ENCODE data around the gene TUT7.

DNA sequence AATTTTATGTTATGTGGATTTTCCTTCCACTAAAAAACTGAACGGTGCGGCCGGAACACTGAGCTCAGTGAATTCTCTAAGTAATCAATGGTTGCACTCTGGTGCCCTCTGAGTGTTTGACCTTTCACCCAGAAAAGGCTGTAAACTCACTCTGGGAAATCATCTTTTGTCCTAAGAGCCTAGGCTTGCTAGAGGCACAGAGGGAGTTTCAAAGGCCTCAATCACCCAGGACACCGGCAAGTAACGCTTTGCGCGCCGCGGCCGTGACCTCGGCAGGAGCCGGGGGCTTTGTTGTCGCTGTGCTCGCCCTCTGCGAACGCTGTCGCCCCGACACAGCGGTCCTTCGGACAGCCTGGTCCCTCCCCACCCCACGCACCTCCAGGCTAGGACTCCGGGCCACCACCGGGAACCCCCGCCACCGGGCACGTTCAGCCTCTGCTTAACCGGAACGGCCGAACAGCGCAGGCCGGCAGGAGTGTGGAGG is 72.6 kb downstream of the TUT7 start:
- TF ChIP-seq, protein P1, sequence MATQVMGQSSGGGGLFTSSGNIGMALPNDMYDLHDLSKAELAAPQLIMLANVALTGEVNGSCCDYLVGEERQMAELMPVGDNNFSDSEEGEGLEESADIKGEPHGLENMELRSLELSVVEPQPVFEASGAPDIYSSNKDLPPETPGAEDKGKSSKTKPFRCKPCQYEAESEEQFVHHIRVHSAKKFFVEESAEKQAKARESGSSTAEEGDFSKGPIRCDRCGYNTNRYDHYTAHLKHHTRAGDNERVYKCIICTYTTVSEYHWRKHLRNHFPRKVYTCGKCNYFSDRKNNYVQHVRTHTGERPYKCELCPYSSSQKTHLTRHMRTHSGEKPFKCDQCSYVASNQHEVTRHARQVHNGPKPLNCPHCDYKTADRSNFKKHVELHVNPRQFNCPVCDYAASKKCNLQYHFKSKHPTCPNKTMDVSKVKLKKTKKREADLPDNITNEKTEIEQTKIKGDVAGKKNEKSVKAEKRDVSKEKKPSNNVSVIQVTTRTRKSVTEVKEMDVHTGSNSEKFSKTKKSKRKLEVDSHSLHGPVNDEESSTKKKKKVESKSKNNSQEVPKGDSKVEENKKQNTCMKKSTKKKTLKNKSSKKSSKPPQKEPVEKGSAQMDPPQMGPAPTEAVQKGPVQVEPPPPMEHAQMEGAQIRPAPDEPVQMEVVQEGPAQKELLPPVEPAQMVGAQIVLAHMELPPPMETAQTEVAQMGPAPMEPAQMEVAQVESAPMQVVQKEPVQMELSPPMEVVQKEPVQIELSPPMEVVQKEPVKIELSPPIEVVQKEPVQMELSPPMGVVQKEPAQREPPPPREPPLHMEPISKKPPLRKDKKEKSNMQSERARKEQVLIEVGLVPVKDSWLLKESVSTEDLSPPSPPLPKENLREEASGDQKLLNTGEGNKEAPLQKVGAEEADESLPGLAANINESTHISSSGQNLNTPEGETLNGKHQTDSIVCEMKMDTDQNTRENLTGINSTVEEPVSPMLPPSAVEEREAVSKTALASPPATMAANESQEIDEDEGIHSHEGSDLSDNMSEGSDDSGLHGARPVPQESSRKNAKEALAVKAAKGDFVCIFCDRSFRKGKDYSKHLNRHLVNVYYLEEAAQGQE (IDR thresholded peaks at IDR 0.05; ENCODE audit: insufficient read depth in 1 of 2, low read depth in 2 of 2, low read length in 2 of 2), result no peak
- TF ChIP-seq POLR2AphosphoS5 (IDR thresholded peaks at IDR 0.05; ENCODE audit: low read depth, low read length) (no peak), TAF1 (IDR thresholded peaks at IDR 0.05; ENCODE audit: borderline replicate concordance, insufficient read depth, low read length) (no peak), SIN3A (IDR thresholded peaks at IDR 0.05; ENCODE audit: borderline replicate concordance, insufficient read depth, low read length) (no peak), FOXP2 (optimal IDR thresholded peaks at IDR 0.05; ENCODE audit: borderline replicate concordance, extremely low read depth, extremely low read length, insufficient read depth) (no peak)

All from PFSK-1 (cell line).